GM13976 (cell line): ENCODE data around the gene HSF2.
A peak's percentile ranks its signal among the peaks of the same experiment; 100 is the strongest.
"Not testable (repeated sequence)": the region's sequence is repeated elsewhere in the genome, so short reads cannot be mapped to it uniquely, and the experiment has no call there.

Experiments used
- DNase-seq: peaks from one replicate; pipeline ENCODE4 v3.0.0; 2012; ENCODE audit warnings: low spot score
- in situ Hi-C: fragments of 300-500 bp; cut with MboI; formaldehyde crosslinking; loops from one replicate; pipeline ENCODE4 v1.12.0; 2022; ENCODE audit warnings: low sequenced_read_pairs, mixed read lengths, inconsistent platforms; ENCODE audit not compliant: unreplicated experiment
- TF ChIP-seq, protein P1 (sequence below): IDR thresholded peaks from 2 replicates; pipeline ENCODE4 v1.5.1; 2012; ENCODE audit warnings: borderline replicate concordance, mild to moderate bottlenecking; ENCODE audit not compliant: insufficient read depth; ENCODE audit errors: extremely low read depth, missing control alignments, control extremely low read depth

The HSF2 gene

DNA sequence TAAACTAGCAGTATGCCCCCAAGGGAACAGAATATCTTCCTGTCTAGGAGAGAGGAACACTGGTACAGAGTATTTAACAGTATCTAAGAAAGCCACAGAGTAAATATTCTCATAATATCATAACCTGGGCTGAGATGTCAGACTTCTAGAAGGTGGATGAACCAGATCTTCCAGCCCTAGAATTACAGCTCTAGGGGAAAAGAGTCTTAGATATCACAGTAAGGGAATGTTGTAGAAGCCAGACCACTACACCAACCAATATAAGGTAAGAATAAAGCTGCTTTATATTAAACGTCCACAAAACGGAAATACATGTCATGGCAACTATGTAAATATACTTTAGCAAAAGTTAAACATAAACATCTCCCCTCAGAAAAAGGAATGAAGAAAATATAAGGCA is 59.8 kb downstream of the HSF2 start:
- in situ Hi-C loops, result no loop called here
- no peak for DNase-seq
- TF ChIP-seq, protein P1, sequence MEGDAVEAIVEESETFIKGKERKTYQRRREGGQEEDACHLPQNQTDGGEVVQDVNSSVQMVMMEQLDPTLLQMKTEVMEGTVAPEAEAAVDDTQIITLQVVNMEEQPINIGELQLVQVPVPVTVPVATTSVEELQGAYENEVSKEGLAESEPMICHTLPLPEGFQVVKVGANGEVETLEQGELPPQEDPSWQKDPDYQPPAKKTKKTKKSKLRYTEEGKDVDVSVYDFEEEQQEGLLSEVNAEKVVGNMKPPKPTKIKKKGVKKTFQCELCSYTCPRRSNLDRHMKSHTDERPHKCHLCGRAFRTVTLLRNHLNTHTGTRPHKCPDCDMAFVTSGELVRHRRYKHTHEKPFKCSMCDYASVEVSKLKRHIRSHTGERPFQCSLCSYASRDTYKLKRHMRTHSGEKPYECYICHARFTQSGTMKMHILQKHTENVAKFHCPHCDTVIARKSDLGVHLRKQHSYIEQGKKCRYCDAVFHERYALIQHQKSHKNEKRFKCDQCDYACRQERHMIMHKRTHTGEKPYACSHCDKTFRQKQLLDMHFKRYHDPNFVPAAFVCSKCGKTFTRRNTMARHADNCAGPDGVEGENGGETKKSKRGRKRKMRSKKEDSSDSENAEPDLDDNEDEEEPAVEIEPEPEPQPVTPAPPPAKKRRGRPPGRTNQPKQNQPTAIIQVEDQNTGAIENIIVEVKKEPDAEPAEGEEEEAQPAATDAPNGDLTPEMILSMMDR, result no peak

DNA sequence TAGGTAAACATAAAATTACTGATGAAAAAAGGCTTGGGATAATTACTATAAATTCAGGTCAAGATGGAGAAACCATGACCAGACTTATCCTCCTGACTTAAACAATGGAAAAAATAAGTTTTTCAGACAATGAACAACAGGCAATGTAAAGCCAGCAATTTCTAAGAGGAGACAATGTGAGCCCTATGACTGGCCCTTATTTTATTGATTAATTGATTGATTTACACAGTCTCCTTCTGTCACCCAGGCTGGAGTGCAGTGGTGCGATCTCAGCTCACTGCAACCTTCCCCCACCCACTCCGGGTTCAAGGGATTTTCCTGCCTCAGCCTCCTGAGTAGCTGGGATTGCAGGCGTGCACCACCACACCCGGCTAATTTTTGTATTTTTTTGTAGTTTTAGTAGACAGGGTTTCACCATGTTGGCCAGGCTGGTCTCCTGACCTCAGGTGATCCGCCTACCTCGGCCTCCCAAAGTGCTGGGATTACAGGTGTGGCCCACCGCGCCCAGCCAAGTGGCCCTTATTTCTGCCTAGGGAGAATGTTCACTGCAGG is 60.5 kb downstream of the HSF2 start:
- DNase-seq, in situ Hi-C loops: not testable (repeated sequence)

- in situ Hi-C loops, result no loop called here
- no peak for DNase-seq
- TF ChIP-seq, protein P1, result no peak
Observed at GRCh38 chr6:122461885-122462284, 62.4 kb downstream of the HSF2 start.

- TF ChIP-seq, protein P1, result no peak
- DNase-seq, result peak; percentile 87
- in situ Hi-C loops, result no loop called here
Observed at GRCh38 chr6:122471107-122472021, 71.9 kb downstream of the HSF2 start, which contains the start of gene SERINC1. Gene SERINC1, minus strand, starts transcription at chr6:122471807. Its CDS starts 70 bp downstream, at chr6:122471737.

GRCh38 chr6:122472022-122472340 is 72.5 kb downstream of the HSF2 start:
- TF ChIP-seq, protein P1, result no peak
- DNase-seq, result no peak
- in situ Hi-C loops, result no loop called here

DNA sequence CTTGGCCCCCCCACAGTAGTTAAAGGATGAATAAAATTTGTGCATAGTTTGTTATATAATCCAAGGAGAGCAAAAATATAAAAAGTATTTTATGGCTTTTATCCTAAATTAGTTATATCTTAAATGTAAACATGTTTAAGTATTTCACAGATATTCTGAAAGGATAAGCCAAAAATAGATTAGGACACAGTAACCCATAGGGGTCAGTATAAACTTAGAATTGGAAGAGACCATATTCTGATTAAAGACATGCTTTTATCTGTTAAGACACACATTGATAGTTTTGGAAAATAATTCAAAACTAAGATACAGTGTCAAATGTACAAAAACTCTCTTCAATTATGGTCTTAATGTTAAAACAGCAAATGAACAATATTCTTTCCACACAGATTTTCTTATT is 76.7 kb downstream of the HSF2 start:
- TF ChIP-seq, protein P1, result peak; percentile 16
- in situ Hi-C loops, result no loop called here
- DNase-seq, result peak; percentile 29

- TF ChIP-seq, protein P1, result no peak
- in situ Hi-C loops, result no loop called here
Observed at GRCh38 chr6:122482750-122483080, 83.3 kb downstream of the HSF2 start.

More at GRCh38 chr6:122482750-122483080, 83.3 kb downstream of the HSF2 start:
- DNase-seq, result no peak
